ENCODE results near the gene ZNFX1. TPM values are rescaled to one million over a fixed set of nuclear protein-coding genes. Genes with fewer than 3 reads are reported as not detected.

Gene ZNFX1
- total RNA-seq (10 to 100 TPM; 73.8 to 78.4 TPM), polyA plus RNA-seq (10 to 100 TPM; 30.8 to 88.8 TPM)

DNA sequence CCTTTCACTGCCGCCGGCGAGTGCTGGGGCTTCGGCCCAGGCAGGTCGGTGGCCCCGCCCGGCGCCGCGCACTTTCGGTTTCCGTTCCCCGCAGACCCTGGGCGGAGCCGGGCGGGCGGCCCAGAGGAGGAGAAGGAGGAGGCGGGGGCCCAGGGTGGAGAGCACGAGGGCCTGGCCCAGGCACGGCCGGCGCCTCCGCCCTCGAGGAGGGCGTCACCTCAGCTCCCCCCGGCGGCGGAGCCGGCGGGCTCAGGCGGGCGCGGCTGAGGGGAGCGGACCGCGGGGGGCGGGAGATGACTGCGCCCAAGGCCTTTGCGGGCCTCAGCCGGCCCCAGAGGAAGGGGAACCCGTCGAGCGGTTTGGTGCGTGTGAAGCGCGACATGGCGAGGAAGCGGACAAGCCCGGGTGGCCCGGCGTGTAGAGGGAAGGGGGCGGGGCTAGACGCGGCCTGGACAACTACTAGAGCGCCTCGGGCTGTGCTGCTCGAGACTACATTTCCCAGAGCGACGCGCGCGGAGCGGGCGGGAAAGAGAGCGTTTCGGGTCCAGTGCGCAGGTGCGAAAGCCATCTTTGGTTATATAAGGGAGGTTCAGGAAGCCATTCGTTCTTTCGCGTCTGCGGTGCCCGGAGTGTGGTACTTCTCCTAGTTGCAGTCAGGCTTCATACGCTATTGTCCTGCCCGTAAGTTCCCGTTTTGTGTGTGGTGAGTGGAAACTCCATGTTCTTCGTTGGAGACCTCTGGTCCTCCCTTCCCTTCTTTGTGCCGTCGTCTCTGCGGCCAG is at the start of gene ZNFX1:
Gene ZNFX1, minus strand, starts transcription at position 22 of the 782 bp plus-strand sequence. CDS start 2,218 bp downstream, outside the sequence.
- Histone ChIP-seq H3K4me1 (ENCODE audit: insufficient read depth, low read length) (peaks cover 70% of the 10 kb centered on the region), H3K9me3 (ENCODE audit: control insufficient read depth in 1 of 2, low read length in 2 of 2) (peaks cover 19 to 32% of the 10 kb centered on the region in 2 donors), H3K27me3 (ENCODE audit: insufficient read depth, low read length) (no peaks in the 10 kb centered on the region), H3K36me3 (ENCODE audit: insufficient read depth, low read length) (peaks cover 55% of the 10 kb centered on the region), H3K27ac (ENCODE audit: low read depth, low read length) (peak within 1 kb of the TSS; percentile 82), H3K4me3 (ENCODE audit: low read length in 2 of 2) (peak within 1 kb of the TSS; percentile 86 to 92)
- peaks cover 57 to 78% of the 10 kb centered on the region in 2 donors for H3K36me3 Mint-ChIP-seq
- ChIA-PET POLR2A (ENCODE audit: partially characterized antibody) (interaction anchor here (0.6 to 8.0 kb wide), 20 partner anchors 9 to 232 kb away, joined by 3 to 108 read pairs (median 5); partner anchors contain the start of genes CSE1L, DDX27 and STAU1), CTCF (ENCODE audit: partially characterized antibody) (interaction anchor here (1.4 kb wide), 1 partner anchor 25 kb away, joined by 3 read pairs; no protein-coding TSS in a partner anchor)
- H3K9me3 Mint-ChIP-seq = peaks cover 2 to 51% (median 46%) of the 10 kb centered on the region in 8 donors
- peaks cover 50 to 83% (median 63%) of the 10 kb centered on the region in 4 donors for H3K4me1 Mint-ChIP-seq
- peak within 1 kb of the TSS; percentile 93 to 99 (median 96) for H3K4me3 Mint-ChIP-seq
- H3K27me3 Mint-ChIP-seq = peaks cover 0 to 1% of the 10 kb centered on the region in 2 donors
- peak within 1 kb of the TSS; percentile 96 to 99 (median 98) for H3K27ac Mint-ChIP-seq
- peak; percentile 99 for DNase-seq
- intact Hi-C loops (cut with micrococcal nuclease) = loop anchor here (1.0 to 2.0 kb wide), 5 partner anchors 41 to 637 kb away; partner anchors contain the start of genes CSE1L, DDX27, SPATA2 and STAU1

GRCh38 chr20:49326026-49326425 is 48.2 kb upstream of the ZNFX1 start:
- H3K36me3 ChIP-seq (ENCODE audit: insufficient read depth, low read length) = no peaks in the 10 kb centered on the region
- H3K4me3 ChIP-seq (ENCODE audit: low read length in 2 of 2) = no peak overlapping the region
- peaks cover 12% of the 10 kb centered on the region for H3K4me1 ChIP-seq (ENCODE audit: insufficient read depth, low read length)
- H3K4me3 Mint-ChIP-seq = no peak overlapping the region
- no peaks in the 10 kb centered on the region for H3K27me3 ChIP-seq (ENCODE audit: insufficient read depth, low read length)
- DNase-seq = no peak
- H3K27ac Mint-ChIP-seq = no peak overlapping the region
- peaks cover 10 to 17% of the 10 kb centered on the region in 2 donors for H3K27me3 Mint-ChIP-seq
- peaks cover 13 to 21% (median 15%) of the 10 kb centered on the region in 4 donors for H3K4me1 Mint-ChIP-seq
- ChIA-PET POLR2A (ENCODE audit: partially characterized antibody) (interaction anchor here (0.5 kb wide), 1 partner anchor 1885 kb away, joined by 3 read pairs; no protein-coding TSS in a partner anchor), CTCF (ENCODE audit: partially characterized antibody) (interaction anchor here (0.5 to 1.1 kb wide), 2 partner anchors 9 to 79 kb away, joined by 3 to 4 read pairs; no protein-coding TSS in a partner anchor)
- H3K27ac ChIP-seq (ENCODE audit: low read depth, low read length) = no peak overlapping the region
- H3K36me3 Mint-ChIP-seq = no peaks in the 10 kb centered on the region
- H3K9me3 ChIP-seq (ENCODE audit: control insufficient read depth in 1 of 2, low read length in 2 of 2) = no peaks in the 10 kb centered on the region
- intact Hi-C loops (cut with micrococcal nuclease) = no loop called here
- no peaks in the 10 kb centered on the region for H3K9me3 Mint-ChIP-seq

- Mint-ChIP-seq H3K27ac (peak overlapping the region in 5 of 7 donors; percentile 90 to 96 (median 93)), H3K36me3 (no peaks in the 10 kb centered on the region), H3K27me3 (peaks cover 14 to 24% of the 10 kb centered on the region in 2 donors), H3K4me1 (peaks cover 14 to 22% (median 16%) of the 10 kb centered on the region in 4 donors), H3K4me3 (peak overlapping the region in 1 of 8 donors; percentile 21), H3K9me3 (no peaks in the 10 kb centered on the region)
- no peak overlapping the region for H3K4me3 ChIP-seq (ENCODE audit: low read length in 2 of 2)
- H3K27me3 ChIP-seq (ENCODE audit: insufficient read depth, low read length) = peaks cover 6% of the 10 kb centered on the region
- CTCF ChIA-PET (ENCODE audit: partially characterized antibody) = interaction anchor here (1.1 to 5.0 kb wide), 6 partner anchors 10 to 78 kb away, joined by 3 to 37 read pairs (median 4); no protein-coding TSS in a partner anchor
- no peaks in the 10 kb centered on the region for H3K9me3 ChIP-seq (ENCODE audit: control insufficient read depth in 1 of 2, low read length in 2 of 2)
- no peaks in the 10 kb centered on the region for H3K36me3 ChIP-seq (ENCODE audit: insufficient read depth, low read length)
- no peak for DNase-seq
- no peak overlapping the region for H3K27ac ChIP-seq (ENCODE audit: low read depth, low read length)
- H3K4me1 ChIP-seq (ENCODE audit: insufficient read depth, low read length) = peaks cover 17% of the 10 kb centered on the region
- POLR2A ChIA-PET (ENCODE audit: partially characterized antibody) = interaction anchor here (3.4 kb wide), 1 partner anchor 45 kb away, joined by 19 read pairs; the partner anchor contains the start of gene ZNFX1
- intact Hi-C loops (cut with micrococcal nuclease) = no loop called here
Observed at GRCh38 chr20:49324306-49324705, 46.4 kb upstream of the ZNFX1 start.

DNA sequence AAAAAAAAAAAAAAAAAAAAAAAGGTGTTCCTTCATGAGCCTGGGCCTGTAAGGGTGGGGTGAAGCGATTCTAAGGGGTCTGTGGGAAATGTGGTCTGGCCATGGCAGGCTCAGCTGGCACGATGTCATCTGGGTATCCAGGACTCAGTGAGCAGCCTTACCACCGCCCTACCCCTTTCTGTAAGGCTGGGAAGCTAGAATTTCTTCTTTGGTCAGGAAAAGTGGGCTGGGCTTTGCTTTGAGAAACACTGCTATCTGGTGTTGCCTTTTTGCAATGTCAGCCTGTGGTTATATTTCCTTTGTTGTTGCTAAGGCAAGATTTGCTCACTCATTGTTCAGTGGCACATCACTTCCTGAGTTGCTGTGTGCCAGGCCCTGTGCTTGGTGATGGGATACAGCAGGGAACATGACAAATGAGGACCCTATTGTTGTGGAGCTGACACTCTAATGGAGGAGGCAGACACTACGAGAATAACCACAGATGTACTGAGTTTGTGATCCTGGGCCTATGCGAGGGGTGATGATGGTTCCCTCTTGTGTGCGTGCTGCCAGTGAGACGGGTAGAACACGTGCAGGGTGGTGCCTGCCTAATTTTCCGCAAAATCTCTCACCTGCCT is 45.9 kb upstream of the ZNFX1 start:
- Mint-ChIP-seq H3K9me3 (no peaks in the 10 kb centered on the region), H3K27me3 (peaks cover 19 to 30% of the 10 kb centered on the region in 2 donors), H3K4me1 (peaks cover 18 to 27% (median 21%) of the 10 kb centered on the region in 4 donors), H3K27ac (peak overlapping the region in 6 of 7 donors; percentile 22 to 96 (median 92)), H3K36me3 (no peaks in the 10 kb centered on the region), H3K4me3 (peak overlapping the region in 2 of 8 donors; percentile 14 to 51)
- Histone ChIP-seq H3K36me3 (ENCODE audit: insufficient read depth, low read length) (no peaks in the 10 kb centered on the region), H3K4me1 (ENCODE audit: insufficient read depth, low read length) (peaks cover 22% of the 10 kb centered on the region), H3K9me3 (ENCODE audit: control insufficient read depth in 1 of 2, low read length in 2 of 2) (no peaks in the 10 kb centered on the region), H3K27ac (ENCODE audit: low read depth, low read length) (no peak overlapping the region), H3K4me3 (ENCODE audit: low read length in 2 of 2) (no peak overlapping the region), H3K27me3 (ENCODE audit: insufficient read depth, low read length) (peaks cover 9% of the 10 kb centered on the region)
- POLR2A ChIA-PET (ENCODE audit: partially characterized antibody) = interaction anchor here (0.7 to 3.4 kb wide), 4 partner anchors 26 to 80 kb away, joined by 3 to 19 read pairs (median 4); partner anchors contain the start of gene ZNFX1
- CTCF ChIA-PET (ENCODE audit: partially characterized antibody) = interaction anchor here (1.0 to 5.0 kb wide), 7 partner anchors 11 to 105 kb away, joined by 3 to 37 read pairs (median 4); partner anchors contain the start of gene DDX27
- DNase-seq = peak; percentile 40 to 68 (median 60)
- intact Hi-C loops (cut with micrococcal nuclease) = loop anchor here (1.0 kb wide), 1 partner anchor 77 kb away; no protein-coding TSS in a partner anchor

- H3K4me1 ChIP-seq (ENCODE audit: insufficient read depth, low read length) = peaks cover 29% of the 10 kb centered on the region
- Mint-ChIP-seq H3K4me1 (peaks cover 22 to 32% (median 26%) of the 10 kb centered on the region in 4 donors), H3K27ac (no peak overlapping the region), H3K9me3 (no peaks in the 10 kb centered on the region), H3K4me3 (no peak overlapping the region), H3K36me3 (no peaks in the 10 kb centered on the region), H3K27me3 (peaks cover 35 to 41% of the 10 kb centered on the region in 2 donors)
- DNase-seq = no peak
- POLR2A ChIA-PET (ENCODE audit: partially characterized antibody) = interaction anchor here (0.6 to 2.5 kb wide), 2 partner anchors 44 to 66 kb away, joined by 6 read pairs; no protein-coding TSS in a partner anchor
- no peaks in the 10 kb centered on the region for H3K9me3 ChIP-seq (ENCODE audit: control insufficient read depth in 1 of 2, low read length in 2 of 2)
- H3K27me3 ChIP-seq (ENCODE audit: insufficient read depth, low read length) = peaks cover 16% of the 10 kb centered on the region
- no peak overlapping the region for H3K27ac ChIP-seq (ENCODE audit: low read depth, low read length)
- H3K36me3 ChIP-seq (ENCODE audit: insufficient read depth, low read length) = no peaks in the 10 kb centered on the region
- intact Hi-C loops (cut with micrococcal nuclease) = no loop called here
- CTCF ChIA-PET (ENCODE audit: partially characterized antibody) = interaction anchor here (1.0 to 5.0 kb wide), 3 partner anchors 13 to 75 kb away, joined by 3 to 37 read pairs (median 4); no protein-coding TSS in a partner anchor
- H3K4me3 ChIP-seq (ENCODE audit: low read length in 2 of 2) = no peak overlapping the region
Observed at GRCh38 chr20:49320460-49320859, 42.6 kb upstream of the ZNFX1 start.

DNA sequence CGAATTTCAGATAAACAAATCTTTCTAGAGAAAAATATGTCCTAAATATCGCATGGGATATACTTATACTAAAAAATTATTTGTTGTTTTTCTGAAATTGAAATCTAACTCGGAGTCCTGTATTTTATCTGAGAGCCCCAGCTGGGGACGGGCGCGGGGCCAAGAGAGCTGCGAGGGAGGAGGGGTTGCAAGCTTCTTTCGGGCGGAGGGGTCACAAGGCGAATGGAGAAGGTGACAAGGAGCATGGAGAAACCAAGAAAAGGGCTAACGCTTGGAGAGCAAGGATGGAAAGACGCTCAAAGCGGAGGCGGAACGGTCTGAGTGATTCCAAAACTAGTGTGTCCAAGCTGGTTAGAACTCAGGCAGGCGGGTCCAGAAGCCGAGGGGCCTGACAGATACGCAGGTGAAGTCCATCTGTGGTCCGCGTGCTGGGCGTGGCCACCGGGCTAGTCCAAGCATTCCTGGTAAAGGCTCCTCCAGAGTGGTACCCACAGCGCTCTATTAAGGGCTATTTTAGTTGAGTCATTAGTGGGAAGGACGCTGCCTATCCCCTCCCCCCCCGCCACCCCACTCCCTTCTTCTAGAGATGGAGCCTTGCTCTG is 41.5 kb upstream of the ZNFX1 start:
- CTCF ChIA-PET (ENCODE audit: partially characterized antibody) = interaction anchor here (1.0 to 1.9 kb wide), 4 partner anchors 17 to 187 kb away, joined by 3 to 5 read pairs (median 3); no protein-coding TSS in a partner anchor
- peaks cover 35 to 41% of the 10 kb centered on the region in 2 donors for H3K27me3 Mint-ChIP-seq

More for the DNA sequence above, 41.5 kb upstream of the ZNFX1 start:
- intact Hi-C loops (cut with micrococcal nuclease) = loop anchor here (2.0 kb wide), 1 partner anchor 41 kb away; the partner anchor contains the start of gene ZNFX1
- peak overlapping the region in 1 of 2 donors; percentile 47 for H3K4me3 ChIP-seq (ENCODE audit: low read length in 2 of 2)
- peaks cover 29% of the 10 kb centered on the region for H3K4me1 ChIP-seq (ENCODE audit: insufficient read depth, low read length)
- no peaks in the 10 kb centered on the region for H3K9me3 ChIP-seq (ENCODE audit: control insufficient read depth in 1 of 2, low read length in 2 of 2)
- Mint-ChIP-seq H3K4me3 (peak overlapping the region; percentile 79 to 98 (median 90)), H3K36me3 (no peaks in the 10 kb centered on the region), H3K4me1 (peaks cover 17 to 25% (median 21%) of the 10 kb centered on the region in 4 donors), H3K9me3 (no peaks in the 10 kb centered on the region), H3K27ac (peak overlapping the region in 1 of 7 donors; percentile 54)
- POLR2A ChIA-PET (ENCODE audit: partially characterized antibody) = interaction anchor here (0.6 to 2.5 kb wide), 4 partner anchors 39 to 282 kb away, joined by 3 to 6 read pairs (median 5); partner anchors contain the start of gene ZNFX1
- no peaks in the 10 kb centered on the region for H3K36me3 ChIP-seq (ENCODE audit: insufficient read depth, low read length)
- peaks cover 16% of the 10 kb centered on the region for H3K27me3 ChIP-seq (ENCODE audit: insufficient read depth, low read length)
- no peak overlapping the region for H3K27ac ChIP-seq (ENCODE audit: low read depth, low read length)
- no peak for DNase-seq
